HG03196 (cell line): ENCODE results near the gene ATXN10.

Experiments used
- ATAC-seq: cut with Tn5 transposase; IDR thresholded peaks from one replicate; pipeline ENCODE4 v1.9.1; 2021; ENCODE audit not compliant: unreplicated experiment

The ATXN10 gene

GRCh38 chr22:45817745-45818423 is 146.2 kb downstream of the ATXN10 start:
- no peak for ATAC-seq

GRCh38 chr22:45818424-45819085 is 146.9 kb downstream of the ATXN10 start:
- ATAC-seq, result no peak

GRCh38 chr22:45819305-45819704 is 147.7 kb downstream of the ATXN10 start:
- ATAC-seq, result no peak

- no peak for ATAC-seq
These were observed 151.7 kb downstream of the ATXN10 start for GRCh38 chr22:45823336-45823735.

GRCh38 chr22:45826520-45826919 is 154.9 kb downstream of the ATXN10 start:
- ATAC-seq, result no peak

- no peak for ATAC-seq
These were observed 157.2 kb downstream of the ATXN10 start for GRCh38 chr22:45828841-45829240.

GRCh38 chr22:45830531-45831245 is 159.1 kb downstream of the ATXN10 start:
- ATAC-seq, result no peak

GRCh38 chr22:45831394-45831793 is 159.8 kb downstream of the ATXN10 start:
- ATAC-seq, result no peak

GRCh38 chr22:45832180-45832579 is 160.5 kb downstream of the ATXN10 start:
- no peak for ATAC-seq

- no peak for ATAC-seq
These were observed 161.4 kb downstream of the ATXN10 start for GRCh38 chr22:45832959-45833580.

- no peak for ATAC-seq
These were observed 162.0 kb downstream of the ATXN10 start for GRCh38 chr22:45833613-45834012.

GRCh38 chr22:45834241-45834640 is 162.6 kb downstream of the ATXN10 start:
- no peak for ATAC-seq

- ATAC-seq, result no peak
These were observed 163.2 kb downstream of the ATXN10 start for GRCh38 chr22:45834795-45835194.

GRCh38 chr22:45836418-45837169 is 165.0 kb downstream of the ATXN10 start:
- ATAC-seq, result no peak

- ATAC-seq, result no peak
These were observed 165.9 kb downstream of the ATXN10 start for GRCh38 chr22:45837508-45837907.

- ATAC-seq, result no peak
These were observed 166.8 kb downstream of the ATXN10 start for GRCh38 chr22:45838305-45838887.

- ATAC-seq, result no peak
These were observed 168.8 kb downstream of the ATXN10 start for GRCh38 chr22:45840483-45840882.

- ATAC-seq, result no peak
These were observed 170.8 kb downstream of the ATXN10 start for GRCh38 chr22:45842291-45842991.

- no peak for ATAC-seq
These were observed 171.4 kb downstream of the ATXN10 start for GRCh38 chr22:45843031-45843430.

GRCh38 chr22:45843986-45844385 is 172.4 kb downstream of the ATXN10 start:
- ATAC-seq, result no peak
